ENCODE results near the gene SIRPA.

DNA sequence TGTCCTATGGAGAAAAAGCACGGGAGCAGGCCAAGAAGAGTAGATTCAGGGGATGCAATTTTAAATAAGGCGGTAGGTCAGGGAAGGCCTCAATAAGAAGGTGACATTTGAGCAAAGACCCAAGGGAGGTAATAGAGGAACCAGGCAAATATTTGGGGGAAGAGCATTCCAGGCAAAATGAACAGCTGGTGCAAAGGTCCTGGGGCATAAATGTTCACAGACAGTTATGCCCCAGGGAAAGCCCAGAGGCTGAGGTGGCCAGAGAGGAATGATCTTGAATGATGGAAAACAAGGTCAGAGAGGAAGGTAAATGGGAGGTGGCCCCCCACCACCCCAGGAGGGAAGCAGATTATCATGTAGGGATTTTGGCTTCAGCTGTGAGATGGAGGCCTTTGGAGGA lies 47.4 kb upstream of the SIRPA start:
- TF ChIP-seq, protein P1, sequence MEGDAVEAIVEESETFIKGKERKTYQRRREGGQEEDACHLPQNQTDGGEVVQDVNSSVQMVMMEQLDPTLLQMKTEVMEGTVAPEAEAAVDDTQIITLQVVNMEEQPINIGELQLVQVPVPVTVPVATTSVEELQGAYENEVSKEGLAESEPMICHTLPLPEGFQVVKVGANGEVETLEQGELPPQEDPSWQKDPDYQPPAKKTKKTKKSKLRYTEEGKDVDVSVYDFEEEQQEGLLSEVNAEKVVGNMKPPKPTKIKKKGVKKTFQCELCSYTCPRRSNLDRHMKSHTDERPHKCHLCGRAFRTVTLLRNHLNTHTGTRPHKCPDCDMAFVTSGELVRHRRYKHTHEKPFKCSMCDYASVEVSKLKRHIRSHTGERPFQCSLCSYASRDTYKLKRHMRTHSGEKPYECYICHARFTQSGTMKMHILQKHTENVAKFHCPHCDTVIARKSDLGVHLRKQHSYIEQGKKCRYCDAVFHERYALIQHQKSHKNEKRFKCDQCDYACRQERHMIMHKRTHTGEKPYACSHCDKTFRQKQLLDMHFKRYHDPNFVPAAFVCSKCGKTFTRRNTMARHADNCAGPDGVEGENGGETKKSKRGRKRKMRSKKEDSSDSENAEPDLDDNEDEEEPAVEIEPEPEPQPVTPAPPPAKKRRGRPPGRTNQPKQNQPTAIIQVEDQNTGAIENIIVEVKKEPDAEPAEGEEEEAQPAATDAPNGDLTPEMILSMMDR (IDR thresholded peaks at IDR 0.05; ENCODE audit: poor library complexity, severe bottlenecking) = no peak
- TF ChIP-seq, protein P2, sequence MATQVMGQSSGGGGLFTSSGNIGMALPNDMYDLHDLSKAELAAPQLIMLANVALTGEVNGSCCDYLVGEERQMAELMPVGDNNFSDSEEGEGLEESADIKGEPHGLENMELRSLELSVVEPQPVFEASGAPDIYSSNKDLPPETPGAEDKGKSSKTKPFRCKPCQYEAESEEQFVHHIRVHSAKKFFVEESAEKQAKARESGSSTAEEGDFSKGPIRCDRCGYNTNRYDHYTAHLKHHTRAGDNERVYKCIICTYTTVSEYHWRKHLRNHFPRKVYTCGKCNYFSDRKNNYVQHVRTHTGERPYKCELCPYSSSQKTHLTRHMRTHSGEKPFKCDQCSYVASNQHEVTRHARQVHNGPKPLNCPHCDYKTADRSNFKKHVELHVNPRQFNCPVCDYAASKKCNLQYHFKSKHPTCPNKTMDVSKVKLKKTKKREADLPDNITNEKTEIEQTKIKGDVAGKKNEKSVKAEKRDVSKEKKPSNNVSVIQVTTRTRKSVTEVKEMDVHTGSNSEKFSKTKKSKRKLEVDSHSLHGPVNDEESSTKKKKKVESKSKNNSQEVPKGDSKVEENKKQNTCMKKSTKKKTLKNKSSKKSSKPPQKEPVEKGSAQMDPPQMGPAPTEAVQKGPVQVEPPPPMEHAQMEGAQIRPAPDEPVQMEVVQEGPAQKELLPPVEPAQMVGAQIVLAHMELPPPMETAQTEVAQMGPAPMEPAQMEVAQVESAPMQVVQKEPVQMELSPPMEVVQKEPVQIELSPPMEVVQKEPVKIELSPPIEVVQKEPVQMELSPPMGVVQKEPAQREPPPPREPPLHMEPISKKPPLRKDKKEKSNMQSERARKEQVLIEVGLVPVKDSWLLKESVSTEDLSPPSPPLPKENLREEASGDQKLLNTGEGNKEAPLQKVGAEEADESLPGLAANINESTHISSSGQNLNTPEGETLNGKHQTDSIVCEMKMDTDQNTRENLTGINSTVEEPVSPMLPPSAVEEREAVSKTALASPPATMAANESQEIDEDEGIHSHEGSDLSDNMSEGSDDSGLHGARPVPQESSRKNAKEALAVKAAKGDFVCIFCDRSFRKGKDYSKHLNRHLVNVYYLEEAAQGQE (IDR thresholded peaks at IDR 0.05; ENCODE audit: borderline replicate concordance) = no peak

Data from neural cell (in vitro differentiated cells).